ENCODE results near the gene RHOT2. TPM values are rescaled to one million over a fixed set of nuclear protein-coding genes. Genes with fewer than 3 reads are reported as not detected.
A peak's percentile ranks its signal among the peaks of the same experiment; 100 is the strongest.

RHOT2 gene
- total and polyA plus RNA-seq, 9 of the 15 experiments (the other 6 are each of a cell fraction or from before 2014, with no cell fraction given) = 5.0 to 373 (median 112) TPM

GRCh38 chr16:626787-627453 lies 41.0 kb upstream of the RHOT2 start (continued):
- no peak for TF ChIP-seq GTF2B (IDR thresholded peaks at IDR 0.05; ENCODE audit: extremely low read depth, insufficient read length)
- TF ChIP-seq ZBTB7A (IDR thresholded peaks at IDR 0.05; ENCODE audit: borderline replicate concordance, control insufficient read depth, low read depth, low read length) = 0 out of 2 replicates have a peak, but pooled peaks have one; percentile 7

- no TSS peak for BruUV-seq (replicated peaks)
- no peaks in the 10 kb centered on the region for H4K20me1 ChIP-seq (replicated peaks; ENCODE audit: control insufficient read depth, insufficient read depth, low read length)
- DNase-seq (ENCODE audit: extremely low read depth in 1 of 4, low spot score in 3 of 4) (peak in 3 of 4 experiments; percentile 30 to 63 (median 57)), FAIRE-seq (no peak), ATAC-seq (no peak)
- in situ Hi-C loops (cut with MboI) (no loop called here), intact Hi-C loops (cut with micrococcal nuclease) (no loop called here)
- peak overlapping the region; percentile 8; the same call in 1 of the 3 replicates for H3K27ac ChIP-seq (ENCODE audit: extremely low read depth, low read depth, low read length)
- 0 out of 3 replicates have a peak, but pooled peaks cover 12% of the 10 kb centered on the region for H3K79me2 ChIP-seq (ENCODE audit: control insufficient read depth, insufficient read depth, low read length)
- H3K9me3 ChIP-seq (replicated peaks; ENCODE audit: control insufficient read depth, insufficient read depth, low read depth, low read length) = no peaks in the 10 kb centered on the region
- peaks cover 24% of the 10 kb centered on the region; the same call in 2 of the 3 replicates for H3K36me3 ChIP-seq (ENCODE audit: control insufficient read depth, insufficient read depth, low read length)
- no peak overlapping the region for H2AFZ ChIP-seq (ENCODE audit: low read depth, low read length)
- no peaks in the 10 kb centered on the region for H3K9me1 ChIP-seq (ENCODE audit: control insufficient read depth, insufficient read depth, low read length)
- no peaks in the 10 kb centered on the region for H3K27me3 ChIP-seq (ENCODE audit: control insufficient read depth in 2 of 2, insufficient read depth in 2 of 2, low read length in 2 of 2)
- WGBS (ENCODE audit: insufficient coverage, low coverage, missing lambda C conversion rate) = 79% methylated on average over 27 of the region's 50 CpGs
- POLR2A ChIA-PET = interaction anchor here (0.5 to 0.8 kb wide), 8 partner anchors 9 to 404 kb away, joined by 3 read pairs; partner anchors contain the start of gene METTL26
- no peak overlapping the region for H3K4me3 ChIP-seq
- H3K4me2 ChIP-seq (ENCODE audit: insufficient read depth, low read length) = no peak overlapping the region
- peak overlapping the region in 1 of 2 experiments; percentile 68; a peak in 2 of 4 replicates for H3K9ac ChIP-seq (ENCODE audit: insufficient read depth in 1 of 2, low read depth in 2 of 2, low read length in 2 of 2)
- H3K4me1 ChIP-seq (replicated peaks in 1 of 2; ENCODE audit: control insufficient read depth in 2 of 2, insufficient read depth in 2 of 2, low read length in 2 of 2) = peaks cover 34 to 92% of the 10 kb centered on the region in 2 experiments
- CTCF ChIA-PET (ENCODE audit: low intra/inter-chr PET ratio) = no interaction called here
- TF ChIP-seq, protein P1, sequence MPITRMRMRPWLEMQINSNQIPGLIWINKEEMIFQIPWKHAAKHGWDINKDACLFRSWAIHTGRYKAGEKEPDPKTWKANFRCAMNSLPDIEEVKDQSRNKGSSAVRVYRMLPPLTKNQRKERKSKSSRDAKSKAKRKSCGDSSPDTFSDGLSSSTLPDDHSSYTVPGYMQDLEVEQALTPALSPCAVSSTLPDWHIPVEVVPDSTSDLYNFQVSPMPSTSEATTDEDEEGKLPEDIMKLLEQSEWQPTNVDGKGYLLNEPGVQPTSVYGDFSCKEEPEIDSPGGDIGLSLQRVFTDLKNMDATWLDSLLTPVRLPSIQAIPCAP (CRISPR knock-in tag; IDR thresholded peaks at IDR 0.05; ENCODE audit: borderline replicate concordance) = no peak
- TF ChIP-seq TCF7L2 (IDR thresholded peaks at IDR 0.05; ENCODE audit: low read depth, low read length) (no peak), POLR2G (IDR thresholded peaks at IDR 0.05; ENCODE audit: low read depth, low read length) (peak; percentile 50; the same call in 1 of the 2 replicates), GTF2E2 (tag; IDR thresholded peaks at IDR 0.05) (no peak), FOS (IDR thresholded peaks at IDR 0.05; ENCODE audit: extremely low read depth, insufficient read length) (no peak), FIP1L1 (IDR thresholded peaks at IDR 0.05; ENCODE audit: low read depth, low read length, poor library complexity, severe bottlenecking) (peak; percentile 34), FOXP1 (CRISPR knock-in tag; IDR thresholded peaks at IDR 0.05) (no peak), NCOA6 (IDR thresholded peaks at IDR 0.05) (no peak)
- TF ChIP-seq, protein P2, sequence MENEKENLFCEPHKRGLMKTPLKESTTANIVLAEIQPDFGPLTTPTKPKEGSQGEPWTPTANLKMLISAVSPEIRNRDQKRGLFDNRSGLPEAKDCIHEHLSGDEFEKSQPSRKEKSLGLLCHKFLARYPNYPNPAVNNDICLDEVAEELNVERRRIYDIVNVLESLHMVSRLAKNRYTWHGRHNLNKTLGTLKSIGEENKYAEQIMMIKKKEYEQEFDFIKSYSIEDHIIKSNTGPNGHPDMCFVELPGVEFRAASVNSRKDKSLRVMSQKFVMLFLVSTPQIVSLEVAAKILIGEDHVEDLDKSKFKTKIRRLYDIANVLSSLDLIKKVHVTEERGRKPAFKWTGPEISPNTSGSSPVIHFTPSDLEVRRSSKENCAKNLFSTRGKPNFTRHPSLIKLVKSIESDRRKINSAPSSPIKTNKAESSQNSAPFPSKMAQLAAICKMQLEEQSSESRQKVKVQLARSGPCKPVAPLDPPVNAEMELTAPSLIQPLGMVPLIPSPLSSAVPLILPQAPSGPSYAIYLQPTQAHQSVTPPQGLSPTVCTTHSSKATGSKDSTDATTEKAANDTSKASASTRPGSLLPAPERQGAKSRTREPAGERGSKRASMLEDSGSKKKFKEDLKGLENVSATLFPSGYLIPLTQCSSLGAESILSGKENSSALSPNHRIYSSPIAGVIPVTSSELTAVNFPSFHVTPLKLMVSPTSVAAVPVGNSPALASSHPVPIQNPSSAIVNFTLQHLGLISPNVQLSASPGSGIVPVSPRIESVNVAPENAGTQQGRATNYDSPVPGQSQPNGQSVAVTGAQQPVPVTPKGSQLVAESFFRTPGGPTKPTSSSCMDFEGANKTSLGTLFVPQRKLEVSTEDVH (IDR thresholded peaks at IDR 0.05; ENCODE audit: low read depth, partially characterized antibody) = no peak
- TF ChIP-seq, protein P3, sequence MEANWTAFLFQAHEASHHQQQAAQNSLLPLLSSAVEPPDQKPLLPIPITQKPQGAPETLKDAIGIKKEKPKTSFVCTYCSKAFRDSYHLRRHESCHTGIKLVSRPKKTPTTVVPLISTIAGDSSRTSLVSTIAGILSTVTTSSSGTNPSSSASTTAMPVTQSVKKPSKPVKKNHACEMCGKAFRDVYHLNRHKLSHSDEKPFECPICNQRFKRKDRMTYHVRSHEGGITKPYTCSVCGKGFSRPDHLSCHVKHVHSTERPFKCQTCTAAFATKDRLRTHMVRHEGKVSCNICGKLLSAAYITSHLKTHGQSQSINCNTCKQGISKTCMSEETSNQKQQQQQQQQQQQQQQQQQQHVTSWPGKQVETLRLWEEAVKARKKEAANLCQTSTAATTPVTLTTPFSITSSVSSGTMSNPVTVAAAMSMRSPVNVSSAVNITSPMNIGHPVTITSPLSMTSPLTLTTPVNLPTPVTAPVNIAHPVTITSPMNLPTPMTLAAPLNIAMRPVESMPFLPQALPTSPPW (CRISPR knock-in tag; IDR thresholded peaks at IDR 0.05) = peak; percentile 49
Measured at GRCh38 chr16:627454-628239, 40.3 kb upstream of the RHOT2 start.

Data from K562 (cell line).